SKM-1 treated with dmso at 0.1 percent for 144 hours (cell line): ENCODE data around the gene PIGL.
"Not testable (repeated sequence)": the region's sequence is repeated elsewhere in the genome, so short reads cannot be mapped to it uniquely, and the experiment has no call there.

Experiments
- DNase-seq: peaks from one replicate; lab custom pipeline; 2025; ENCODE audit not compliant: unreplicated experiment; lab: John Stamatoyannopoulos, UW

The PIGL gene

GRCh38 chr17:16273499-16273898 lies 56.5 kb downstream of the PIGL start:
- DNase-seq, result no peak

GRCh38 chr17:16273929-16274339 lies 56.9 kb downstream of the PIGL start:
- no peak for DNase-seq

- no peak for DNase-seq
These were observed 58.0 kb downstream of the PIGL start for GRCh38 chr17:16275024-16275423.

- DNase-seq, result no peak
These were observed 60.2 kb downstream of the PIGL start for GRCh38 chr17:16277163-16277562.

- no peak for DNase-seq
These were observed 64.3 kb downstream of the PIGL start for GRCh38 chr17:16281351-16281750.

- no peak for DNase-seq
These were observed 65.5 kb downstream of the PIGL start for GRCh38 chr17:16282522-16282921.

- no peak for DNase-seq
These were observed 66.7 kb downstream of the PIGL start for GRCh38 chr17:16283705-16284104.

GRCh38 chr17:16285646-16286008 lies 68.6 kb downstream of the PIGL start:
- DNase-seq, result no peak

- peak; percentile 99 for DNase-seq
These were observed 69.3 kb downstream of the PIGL start for GRCh38 chr17:16286009-16286946.

GRCh38 chr17:16286947-16287562 lies 70.0 kb downstream of the PIGL start:
- no peak for DNase-seq

- DNase-seq, result peak; percentile 96
These were observed 70.6 kb downstream of the PIGL start for GRCh38 chr17:16287563-16288027.

- DNase-seq, result no peak
These were observed 72.0 kb downstream of the PIGL start for GRCh38 chr17:16288860-16289571.

- no peak for DNase-seq
These were observed 76.9 kb downstream of the PIGL start for GRCh38 chr17:16293931-16294330.

GRCh38 chr17:16294560-16294959 lies 77.5 kb downstream of the PIGL start:
- no peak for DNase-seq

GRCh38 chr17:16296072-16296471 lies 79.1 kb downstream of the PIGL start:
- DNase-seq, result not testable (repeated sequence)

GRCh38 chr17:16297367-16298139 lies 80.5 kb downstream of the PIGL start:
- no peak for DNase-seq

- DNase-seq, result no peak
These were observed 81.2 kb downstream of the PIGL start for GRCh38 chr17:16298140-16298662.

- DNase-seq, result no peak
These were observed 83.5 kb downstream of the PIGL start for GRCh38 chr17:16300554-16300953.

- DNase-seq, result no peak
These were observed 85.2 kb downstream of the PIGL start for GRCh38 chr17:16301963-16302855.

- DNase-seq, result no peak
These were observed 85.8 kb downstream of the PIGL start for GRCh38 chr17:16302856-16303255.
